Measurements from ENCODE around the gene ARHGEF2.

The ARHGEF2 gene

GRCh38 chr1:155966750-155967149 is 11.6 kb downstream of the ARHGEF2 start:
- Histone ChIP-seq H3K9me2 (replicated peaks; ENCODE audit: control insufficient read depth, low read length) (no peaks in the 10 kb centered on the region), H4K20me1 (ENCODE audit: control insufficient read depth, insufficient read depth, low read depth, low read length) (no peaks in the 10 kb centered on the region), H3K36me3 (ENCODE audit: control insufficient read depth, low read length) (peaks cover 83% of the 10 kb centered on the region), H3K79me2 (ENCODE audit: control insufficient read depth, low read length) (peaks cover 54% of the 10 kb centered on the region), H3K27ac (ENCODE audit: low read depth, low read length) (no peak overlapping the region), H3K4me3 (ENCODE audit: low read length) (no peak overlapping the region), H3K4me1 (ENCODE audit: control insufficient read depth, low read length) (peaks cover 31% of the 10 kb centered on the region), H3K9me3 (ENCODE audit: control insufficient read depth, insufficient read depth, low read length) (no peaks in the 10 kb centered on the region), H3K4me2 (ENCODE audit: low read length) (no peak overlapping the region), H3F3A (ENCODE audit: control insufficient read depth, insufficient read depth) (no peaks in the 10 kb centered on the region), H3K27me3 (ENCODE audit: control insufficient read depth, low read length) (no peaks in the 10 kb centered on the region)
- TF ChIP-seq CTCF (IDR thresholded peaks at IDR 0.05; ENCODE audit: low read depth, low read length, poor library complexity, severe bottlenecking) (no peak), EZH2phosphoT487 (IDR thresholded peaks at IDR 0.05; ENCODE audit: borderline replicate concordance, low read length) (no peak)

- TF ChIP-seq CTCF (IDR thresholded peaks at IDR 0.05; ENCODE audit: low read depth, low read length, poor library complexity, severe bottlenecking): peak; percentile 45
- no peak for TF ChIP-seq EZH2phosphoT487 (IDR thresholded peaks at IDR 0.05; ENCODE audit: borderline replicate concordance, low read length)
- no peaks in the 10 kb centered on the region for H3F3A ChIP-seq (ENCODE audit: control insufficient read depth, insufficient read depth)
- no peaks in the 10 kb centered on the region for H3K27me3 ChIP-seq (ENCODE audit: control insufficient read depth, low read length)
- H3K27ac ChIP-seq (ENCODE audit: low read depth, low read length): no peak overlapping the region
- no peak overlapping the region for H3K4me3 ChIP-seq (ENCODE audit: low read length)
- H3K9me2 ChIP-seq (replicated peaks; ENCODE audit: control insufficient read depth, low read length): no peaks in the 10 kb centered on the region
- no peak overlapping the region for H3K4me2 ChIP-seq (ENCODE audit: low read length)
- peaks cover 51% of the 10 kb centered on the region for H3K79me2 ChIP-seq (ENCODE audit: control insufficient read depth, low read length)
- peaks cover 32% of the 10 kb centered on the region for H3K4me1 ChIP-seq (ENCODE audit: control insufficient read depth, low read length)
- no peaks in the 10 kb centered on the region for H4K20me1 ChIP-seq (ENCODE audit: control insufficient read depth, insufficient read depth, low read depth, low read length)
- no peaks in the 10 kb centered on the region for H3K9me3 ChIP-seq (ENCODE audit: control insufficient read depth, insufficient read depth, low read length)
- peaks cover 88% of the 10 kb centered on the region for H3K36me3 ChIP-seq (ENCODE audit: control insufficient read depth, low read length)
These were observed 12.2 kb downstream of the ARHGEF2 start for GRCh38 chr1:155966135-155966534.

GRCh38 chr1:155964193-155964592 is 14.2 kb downstream of the ARHGEF2 start:
- no peaks in the 10 kb centered on the region for H3K9me2 ChIP-seq (replicated peaks; ENCODE audit: control insufficient read depth, low read length)
- no peaks in the 10 kb centered on the region; the same call in 1 of the 2 replicates for H3F3A ChIP-seq (ENCODE audit: control insufficient read depth, insufficient read depth)
- peaks cover 39% of the 10 kb centered on the region for H3K4me1 ChIP-seq (ENCODE audit: control insufficient read depth, low read length)
- H3K79me2 ChIP-seq (ENCODE audit: control insufficient read depth, low read length): peaks cover 42% of the 10 kb centered on the region
- no peak overlapping the region for H3K4me2 ChIP-seq (ENCODE audit: low read length)
- TF ChIP-seq CTCF (IDR thresholded peaks at IDR 0.05; ENCODE audit: low read depth, low read length, poor library complexity, severe bottlenecking) (no peak), EZH2phosphoT487 (IDR thresholded peaks at IDR 0.05; ENCODE audit: borderline replicate concordance, low read length) (no peak)
- H3K27ac ChIP-seq (ENCODE audit: low read depth, low read length): no peak overlapping the region
- no peaks in the 10 kb centered on the region for H4K20me1 ChIP-seq (ENCODE audit: control insufficient read depth, insufficient read depth, low read depth, low read length)
- no peaks in the 10 kb centered on the region for H3K27me3 ChIP-seq (ENCODE audit: control insufficient read depth, low read length)
- no peaks in the 10 kb centered on the region for H3K9me3 ChIP-seq (ENCODE audit: control insufficient read depth, insufficient read depth, low read length)
- H3K36me3 ChIP-seq (ENCODE audit: control insufficient read depth, low read length): peaks cover 88% of the 10 kb centered on the region
- H3K4me3 ChIP-seq (ENCODE audit: low read length): no peak overlapping the region
